Activated CD4-positive, alpha-beta T cell treated with anti-CD3 and anti-CD28 coated beads, Interleukin-2, amount 10 ng/mL, durations not matched to agents 7 days and 5 days (primary cell): ENCODE measurements around the gene ABHD16B. TPM values are rescaled to one million over a fixed set of nuclear protein-coding genes. Genes with fewer than 3 reads are reported as not detected.

ENCODE experiments used
- CTCF ChIA-PET: fragments of 350-600 bp; sonication (Branson Sonifier 250); formaldehyde crosslinking; loops from one replicate; lab custom pipeline; 2021; ENCODE audit warnings: antibody characterized with exemption; lab: Charles Lee
- POLR2A ChIA-PET: fragments of 350-600 bp; sonication (Branson Sonifier 250); formaldehyde crosslinking; loops from one replicate; lab custom pipeline; 2021; ENCODE audit warnings: antibody characterized with exemption; lab: Charles Lee
- DNase-seq: peaks from one replicate; pipeline ENCODE4 v3.0.0-alpha.2; 2020
- H3K27ac Mint-ChIP-seq: one replicate; pipeline ENCODE4 v1.8.0; 2021; ENCODE audit warnings: mild to moderate bottlenecking, moderate library complexity, mixed read lengths
- H3K27me3 Mint-ChIP-seq: one replicate; pipeline ENCODE4 v1.8.0; 2021; ENCODE audit warnings: mixed read lengths
- H3K36me3 Mint-ChIP-seq: one replicate; pipeline ENCODE4 v1.8.0; 2021; ENCODE audit warnings: low read depth, mixed read lengths
- H3K4me1 Mint-ChIP-seq: one replicate; pipeline ENCODE4 v1.8.0; 2021; ENCODE audit warnings: mixed read lengths
- H3K4me3 Mint-ChIP-seq: one replicate; pipeline ENCODE4 v1.8.0; 2021; ENCODE audit warnings: mild to moderate bottlenecking, moderate library complexity, mixed read lengths
- H3K9me3 Mint-ChIP-seq: one replicate; pipeline ENCODE4 v1.8.0; 2021; ENCODE audit warnings: mixed read lengths
- total RNA-seq, 2 experiments: library from RNA; stranded (reverse); gene quantifications; one replicate each; pipeline ENCODE4 v1.2.3, GENCODE V29; 2021

The ABHD16B gene
- total RNA-seq, 2 experiments from 2014 or later: not detected

- Mint-ChIP-seq H3K4me3 (no peak overlapping the region), H3K36me3 (no peaks in the 10 kb centered on the region), H3K27me3 (peaks cover 28% of the 10 kb centered on the region), H3K27ac (no peak overlapping the region), H3K9me3 (no peaks in the 10 kb centered on the region), H3K4me1 (peaks cover 15% of the 10 kb centered on the region)
- ChIA-PET POLR2A (interaction anchor here (0.6 kb wide), 1 partner anchor 133 kb away, joined by 4 read pairs; no protein-coding TSS in a partner anchor), CTCF (interaction anchor here (0.6 kb wide), 1 partner anchor 26 kb away, joined by 3 read pairs; no protein-coding TSS in a partner anchor)
- no peak for DNase-seq
Measured at GRCh38 chr20:63839620-63840019, 21.7 kb upstream of the ABHD16B start.

- ChIA-PET POLR2A (no interaction called here), CTCF (no interaction called here)
- Mint-ChIP-seq H3K27ac (no peak overlapping the region), H3K27me3 (peaks cover 35% of the 10 kb centered on the region), H3K9me3 (no peaks in the 10 kb centered on the region), H3K4me1 (peaks cover 19% of the 10 kb centered on the region), H3K4me3 (no peak overlapping the region), H3K36me3 (no peaks in the 10 kb centered on the region)
- no peak for DNase-seq
Measured at GRCh38 chr20:63840405-63840828, 20.9 kb upstream of the ABHD16B start.

GRCh38 chr20:63842258-63842657, 19.0 kb upstream of the ABHD16B start:
- POLR2A ChIA-PET: no interaction called here
- Mint-ChIP-seq H3K27me3 (peaks cover 41% of the 10 kb centered on the region), H3K4me3 (no peak overlapping the region), H3K9me3 (no peaks in the 10 kb centered on the region), H3K4me1 (peaks cover 19% of the 10 kb centered on the region), H3K27ac (no peak overlapping the region), H3K36me3 (no peaks in the 10 kb centered on the region)
- no peak for DNase-seq
- CTCF ChIA-PET: interaction anchor here (1.0 kb wide), 1 partner anchor 13 kb away, joined by 3 read pairs; no protein-coding TSS in a partner anchor

GRCh38 chr20:63843222-63843621, 18.1 kb upstream of the ABHD16B start:
- H3K27me3 Mint-ChIP-seq: peaks cover 40% of the 10 kb centered on the region
- no peak for DNase-seq
- H3K36me3 Mint-ChIP-seq: no peaks in the 10 kb centered on the region
- CTCF ChIA-PET: no interaction called here
- POLR2A ChIA-PET: no interaction called here
- no peak overlapping the region for H3K4me3 Mint-ChIP-seq
- H3K4me1 Mint-ChIP-seq: peaks cover 17% of the 10 kb centered on the region
- H3K9me3 Mint-ChIP-seq: no peaks in the 10 kb centered on the region
- H3K27ac Mint-ChIP-seq: no peak overlapping the region

GRCh38 chr20:63843778-63844177, 17.5 kb upstream of the ABHD16B start:
- DNase-seq: no peak
- ChIA-PET CTCF (no interaction called here), POLR2A (no interaction called here)
- no peaks in the 10 kb centered on the region for H3K36me3 Mint-ChIP-seq
- peaks cover 17% of the 10 kb centered on the region for H3K4me1 Mint-ChIP-seq
- H3K4me3 Mint-ChIP-seq: no peak overlapping the region
- peaks cover 36% of the 10 kb centered on the region for H3K27me3 Mint-ChIP-seq
- H3K27ac Mint-ChIP-seq: no peak overlapping the region
- H3K9me3 Mint-ChIP-seq: no peaks in the 10 kb centered on the region

GRCh38 chr20:63844511-63844991, 16.7 kb upstream of the ABHD16B start:
- Mint-ChIP-seq H3K27ac (no peak overlapping the region), H3K4me1 (peaks cover 17% of the 10 kb centered on the region), H3K4me3 (no peak overlapping the region), H3K9me3 (no peaks in the 10 kb centered on the region), H3K36me3 (no peaks in the 10 kb centered on the region), H3K27me3 (peaks cover 37% of the 10 kb centered on the region)
- ChIA-PET POLR2A (no interaction called here), CTCF (no interaction called here)
- DNase-seq: no peak

GRCh38 chr20:63846128-63846771, 15.0 kb upstream of the ABHD16B start:
- Mint-ChIP-seq H3K9me3 (no peaks in the 10 kb centered on the region), H3K4me1 (peaks cover 24% of the 10 kb centered on the region), H3K27me3 (peaks cover 41% of the 10 kb centered on the region), H3K36me3 (no peaks in the 10 kb centered on the region), H3K27ac (peak overlapping the region; percentile 54), H3K4me3 (no peak overlapping the region)
- no peak for DNase-seq
- ChIA-PET POLR2A (no interaction called here), CTCF (no interaction called here)

- no peak overlapping the region for H3K27ac Mint-ChIP-seq
Measured at GRCh38 chr20:63846888-63847236, 14.4 kb upstream of the ABHD16B start.

GRCh38 chr20:63847237-63848002, 13.9 kb upstream of the ABHD16B start:
- no peaks in the 10 kb centered on the region for H3K36me3 Mint-ChIP-seq
- ChIA-PET POLR2A (interaction anchor here (0.5 kb wide), 1 partner anchor 161 kb away, joined by 3 read pairs; no protein-coding TSS in a partner anchor), CTCF (interaction anchor here (0.6 to 0.7 kb wide), 3 partner anchors 9 to 207 kb away, joined by 3 to 4 read pairs (median 3); no protein-coding TSS in a partner anchor)
- H3K4me1 Mint-ChIP-seq: peaks cover 25% of the 10 kb centered on the region
- no peak overlapping the region for H3K27ac Mint-ChIP-seq
- DNase-seq: no peak
- peaks cover 44% of the 10 kb centered on the region for H3K27me3 Mint-ChIP-seq
- H3K4me3 Mint-ChIP-seq: no peak overlapping the region
- no peaks in the 10 kb centered on the region for H3K9me3 Mint-ChIP-seq

More at GRCh38 chr20:63846888-63847236, 14.4 kb upstream of the ABHD16B start:
- DNase-seq: no peak
- Mint-ChIP-seq H3K4me3 (no peak overlapping the region), H3K27me3 (peaks cover 43% of the 10 kb centered on the region), H3K4me1 (peaks cover 26% of the 10 kb centered on the region), H3K36me3 (no peaks in the 10 kb centered on the region), H3K9me3 (no peaks in the 10 kb centered on the region)
- ChIA-PET CTCF (no interaction called here), POLR2A (no interaction called here)

GRCh38 chr20:63848003-63848911, 13.0 kb upstream of the ABHD16B start:
- H3K9me3 Mint-ChIP-seq: no peaks in the 10 kb centered on the region
- ChIA-PET POLR2A (interaction anchor here (0.5 kb wide), 1 partner anchor 162 kb away, joined by 3 read pairs; no protein-coding TSS in a partner anchor), CTCF (interaction anchor here (0.6 to 0.7 kb wide), 4 partner anchors 10 to 206 kb away, joined by 3 to 4 read pairs (median 3); no protein-coding TSS in a partner anchor)
- H3K4me3 Mint-ChIP-seq: no peak overlapping the region
- no peaks in the 10 kb centered on the region for H3K36me3 Mint-ChIP-seq
- no peak for DNase-seq
- peaks cover 24% of the 10 kb centered on the region for H3K4me1 Mint-ChIP-seq
- no peak overlapping the region for H3K27ac Mint-ChIP-seq
- peaks cover 41% of the 10 kb centered on the region for H3K27me3 Mint-ChIP-seq

GRCh38 chr20:63850689-63851547, 10.4 kb upstream of the ABHD16B start:
- DNase-seq: no peak
- POLR2A ChIA-PET: no interaction called here
- Mint-ChIP-seq H3K36me3 (no peaks in the 10 kb centered on the region), H3K4me1 (peaks cover 12% of the 10 kb centered on the region), H3K9me3 (no peaks in the 10 kb centered on the region), H3K27ac (no peak overlapping the region), H3K4me3 (no peak overlapping the region), H3K27me3 (peaks cover 19% of the 10 kb centered on the region)
- CTCF ChIA-PET: interaction anchor here (0.7 kb wide), 1 partner anchor 11 kb away, joined by 3 read pairs; no protein-coding TSS in a partner anchor
